Measurements from ENCODE around the gene RUNX3. TPM values are rescaled to one million over a fixed set of nuclear protein-coding genes. Genes with fewer than 3 reads are reported as not detected.

RUNX3 gene
- polyA plus RNA-seq, 1 of the 3 experiments (the other 2 are of a cell fraction) = not detected

GRCh38 chr1:24933468-24933867, 3.4 kb upstream of the RUNX3 start:
- CTCF ChIA-PET = interaction anchor here (1.1 to 8.2 kb wide), 12 partner anchors 9 to 271 kb away, joined by 3 to 85 read pairs (median 9); no protein-coding TSS in a partner anchor
- WGBS (ENCODE audit: low lambda C conversion rate) = 64% methylated on average over 6 of the region's 12 CpGs

More at GRCh38 chr1:24933468-24933867, 3.4 kb upstream of the RUNX3 start:
- Histone ChIP-seq H3K4me2 (no peak overlapping the region), H3K4me1 (ENCODE audit: control insufficient read depth in 1 of 2, insufficient read depth in 2 of 2, low read depth in 1 of 2, low read length in 1 of 2) (peaks cover 0 to 8% of the 10 kb centered on the region in 2 experiments; a peak in 1 of 4 replicates), H2AFZ (ENCODE audit: low read depth) (no peak overlapping the region), H3K4me3 (ENCODE audit: low read depth in 2 of 2, low read length in 1 of 2) (no peak overlapping the region), H3K9me2 (no peaks in the 10 kb centered on the region), H3K79me2 (ENCODE audit: insufficient read depth) (no peaks in the 10 kb centered on the region), H4K20me1 (ENCODE audit: insufficient read depth) (no peaks in the 10 kb centered on the region), H3K36me3 (replicated peaks in 1 of 2; ENCODE audit: control insufficient read depth in 1 of 2, insufficient read depth in 2 of 2, low read length in 1 of 2) (no peaks in the 10 kb centered on the region), H3K27ac (ENCODE audit: low read depth in 2 of 2, low read length in 1 of 2) (no peak overlapping the region), H3K9me3 (no peaks in the 10 kb centered on the region), H3K27me3 (ENCODE audit: insufficient read depth) (peaks cover 57% of the 10 kb centered on the region), H3K9ac (no peak overlapping the region), H3F3A (replicated peaks; ENCODE audit: insufficient read depth) (no peaks in the 10 kb centered on the region)
- TF ChIP-seq USF2 (IDR thresholded peaks at IDR 0.05; ENCODE audit: borderline replicate concordance, low read depth, low read length) (no peak), PBX3 (IDR thresholded peaks at IDR 0.05) (no peak), ZBTB33 (IDR thresholded peaks at IDR 0.05; ENCODE audit: borderline replicate concordance, low read depth) (no peak), USF1 (IDR thresholded peaks at IDR 0.05; ENCODE audit: borderline replicate concordance, low read depth) (no peak), EP300 (IDR thresholded peaks at IDR 0.05; ENCODE audit: borderline replicate concordance in 1 of 2, low read depth in 1 of 2, low read length in 1 of 2) (no peak), FOXM1 (IDR thresholded peaks at IDR 0.05; ENCODE audit: low read depth) (no peak), TAF1 (IDR thresholded peaks at IDR 0.05; ENCODE audit: borderline replicate concordance, low read depth, low read length) (no peak), RXRA (IDR thresholded peaks at IDR 0.05; ENCODE audit: borderline replicate concordance, low read depth) (no peak), IRF3 (IDR thresholded peaks at IDR 0.05; ENCODE audit: low read depth, low read length) (no peak), NRF1 (IDR thresholded peaks at IDR 0.05; ENCODE audit: low read depth, low read length) (no peak), RAD21 (IDR thresholded peaks at IDR 0.05; ENCODE audit: low read length) (no peak), RFX5 (IDR thresholded peaks at IDR 0.05; ENCODE audit: low read length) (no peak), TEAD4 (IDR thresholded peaks at IDR 0.05; ENCODE audit: borderline replicate concordance, insufficient read depth) (no peak), GABPA (IDR thresholded peaks at IDR 0.05; ENCODE audit: low read depth) (no peak), FOSL2 (IDR thresholded peaks at IDR 0.05; ENCODE audit: borderline replicate concordance, low read depth) (no peak), NFIC (IDR thresholded peaks at IDR 0.05; ENCODE audit: borderline replicate concordance) (no peak), MXI1 (IDR thresholded peaks at IDR 0.05; ENCODE audit: low read depth, low read length) (no peak), MEF2A (IDR thresholded peaks at IDR 0.05; ENCODE audit: borderline replicate concordance, low read depth) (no peak), ELF1 (IDR thresholded peaks at IDR 0.05) (no peak), GATA2 (CRISPR knock-in tag; IDR thresholded peaks at IDR 0.05) (no peak)
- no peak for DNase-seq
- POLR2A ChIA-PET = no interaction called here
